ENCODE measurements around the gene NEURL4.

DNA sequence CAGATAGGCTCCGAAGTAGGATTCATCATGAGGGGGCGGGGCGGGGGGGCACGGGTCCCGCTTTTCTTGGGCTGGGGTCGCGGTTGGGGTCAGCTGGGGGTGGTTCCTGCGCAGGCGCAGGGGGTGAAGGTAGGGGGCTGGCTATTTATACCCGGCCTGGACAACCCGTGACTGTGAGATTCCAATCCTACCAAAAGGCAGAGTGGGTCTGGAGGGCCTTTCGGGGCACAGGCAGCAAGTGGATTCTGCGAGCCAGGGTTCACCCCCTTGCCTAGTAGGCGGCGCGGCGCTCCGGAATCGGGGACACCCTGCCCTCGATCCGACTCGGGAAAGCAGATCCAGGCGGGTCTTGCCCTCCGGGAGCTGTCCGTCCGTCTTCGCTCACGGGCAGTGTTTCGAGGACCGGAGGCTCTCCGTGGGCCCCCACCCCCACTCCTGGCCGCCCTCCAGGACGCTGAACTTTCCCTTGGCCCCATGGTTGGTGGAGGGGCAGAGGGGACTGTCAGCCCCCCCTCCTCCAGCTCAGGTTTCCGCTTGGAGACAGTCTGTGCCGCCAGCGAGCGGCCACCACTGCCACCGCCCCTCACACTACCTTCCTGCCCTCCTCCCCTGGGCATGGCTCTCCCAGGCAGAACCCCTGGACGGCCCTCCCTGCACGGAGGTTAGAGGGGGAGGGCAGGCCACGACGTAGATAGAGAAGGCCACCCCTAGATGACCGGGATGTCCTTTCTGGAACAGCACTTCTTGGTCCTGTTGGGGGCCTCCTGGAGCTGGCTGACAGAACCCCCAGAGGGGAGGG lies 47.0 kb downstream of the NEURL4 start:
- TF ChIP-seq, protein P1, sequence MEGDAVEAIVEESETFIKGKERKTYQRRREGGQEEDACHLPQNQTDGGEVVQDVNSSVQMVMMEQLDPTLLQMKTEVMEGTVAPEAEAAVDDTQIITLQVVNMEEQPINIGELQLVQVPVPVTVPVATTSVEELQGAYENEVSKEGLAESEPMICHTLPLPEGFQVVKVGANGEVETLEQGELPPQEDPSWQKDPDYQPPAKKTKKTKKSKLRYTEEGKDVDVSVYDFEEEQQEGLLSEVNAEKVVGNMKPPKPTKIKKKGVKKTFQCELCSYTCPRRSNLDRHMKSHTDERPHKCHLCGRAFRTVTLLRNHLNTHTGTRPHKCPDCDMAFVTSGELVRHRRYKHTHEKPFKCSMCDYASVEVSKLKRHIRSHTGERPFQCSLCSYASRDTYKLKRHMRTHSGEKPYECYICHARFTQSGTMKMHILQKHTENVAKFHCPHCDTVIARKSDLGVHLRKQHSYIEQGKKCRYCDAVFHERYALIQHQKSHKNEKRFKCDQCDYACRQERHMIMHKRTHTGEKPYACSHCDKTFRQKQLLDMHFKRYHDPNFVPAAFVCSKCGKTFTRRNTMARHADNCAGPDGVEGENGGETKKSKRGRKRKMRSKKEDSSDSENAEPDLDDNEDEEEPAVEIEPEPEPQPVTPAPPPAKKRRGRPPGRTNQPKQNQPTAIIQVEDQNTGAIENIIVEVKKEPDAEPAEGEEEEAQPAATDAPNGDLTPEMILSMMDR (IDR thresholded peaks at IDR 0.05; ENCODE audit: low read depth, low read length, poor library complexity, severe bottlenecking): no peak
- no peak for TF ChIP-seq EZH2phosphoT487 (IDR thresholded peaks at IDR 0.05; ENCODE audit: borderline replicate concordance, low read length)
